Skeletal muscle cell (primary cell): ENCODE measurements around the gene POU2F2.
A peak's percentile ranks its signal among the peaks of the same experiment; 100 is the strongest.

Experiments
- DNase-seq: peaks from one replicate; pipeline ENCODE4 v3.0.0-alpha.2; 2010; ENCODE audit warnings: low read depth
- H3K4me3 ChIP-seq: 2 replicates; pipeline ENCODE4 v1.5.1; 2011; ENCODE audit warnings: low read depth, mild to moderate bottlenecking, control low read depth, low read length, moderate library complexity

Gene POU2F2

GRCh38 chr19:42132030-42132628 lies at the start of gene POU2F2:
Gene POU2F2, minus strand, starts transcription at chr19:42132446. Its CDS starts 35 bp downstream, at chr19:42132411.
- H3K4me3 ChIP-seq: peak within 1 kb of the TSS; percentile 49
- no peak for DNase-seq

GRCh38 chr19:42178791-42179674 lies 46.8 kb upstream of the POU2F2 start:
- no peak overlapping the region for H3K4me3 ChIP-seq
- DNase-seq: no peak

- no peak overlapping the region for H3K4me3 ChIP-seq
- no peak for DNase-seq
Measured at GRCh38 chr19:42177686-42178019, 45.4 kb upstream of the POU2F2 start.

- peak overlapping the region; percentile 52 for H3K4me3 ChIP-seq
- peak; percentile 47 for DNase-seq
Measured at GRCh38 chr19:42176990-42177685, 44.9 kb upstream of the POU2F2 start.

- no peak for DNase-seq
Measured at GRCh38 chr19:42176649-42176989, 44.4 kb upstream of the POU2F2 start.

GRCh38 chr19:42175952-42176648 lies 43.9 kb upstream of the POU2F2 start:
- no peak for DNase-seq
- peak overlapping the region; percentile 52 for H3K4me3 ChIP-seq

More at GRCh38 chr19:42176649-42176989, 44.4 kb upstream of the POU2F2 start:
- peak overlapping the region; percentile 52 for H3K4me3 ChIP-seq

- no peak overlapping the region for H3K4me3 ChIP-seq
- no peak for DNase-seq
Measured at GRCh38 chr19:42174958-42175734, 42.9 kb upstream of the POU2F2 start.

GRCh38 chr19:42174188-42174587 lies 41.9 kb upstream of the POU2F2 start:
- DNase-seq: no peak
- no peak overlapping the region for H3K4me3 ChIP-seq

GRCh38 chr19:42173695-42174094 lies 41.4 kb upstream of the POU2F2 start:
- no peak overlapping the region for H3K4me3 ChIP-seq
- no peak for DNase-seq

- H3K4me3 ChIP-seq: no peak overlapping the region
- no peak for DNase-seq
Measured at GRCh38 chr19:42172261-42172660, 40.0 kb upstream of the POU2F2 start.

- no peak for DNase-seq
- no peak overlapping the region for H3K4me3 ChIP-seq
Measured at GRCh38 chr19:42170715-42171114, 38.5 kb upstream of the POU2F2 start.

- H3K4me3 ChIP-seq: no peak overlapping the region
- DNase-seq: no peak
Measured at GRCh38 chr19:42169486-42170413, 37.5 kb upstream of the POU2F2 start.

GRCh38 chr19:42168206-42168605 lies 36.0 kb upstream of the POU2F2 start:
- H3K4me3 ChIP-seq: no peak overlapping the region
- DNase-seq: no peak

GRCh38 chr19:42166316-42166715 lies 34.1 kb upstream of the POU2F2 start:
- DNase-seq: no peak
- no peak overlapping the region for H3K4me3 ChIP-seq

- DNase-seq: no peak
Measured at GRCh38 chr19:42165146-42165545, 32.9 kb upstream of the POU2F2 start.

GRCh38 chr19:42161616-42162263 lies 29.5 kb upstream of the POU2F2 start:
- H3K4me3 ChIP-seq: no peak overlapping the region
- no peak for DNase-seq

More at GRCh38 chr19:42165146-42165545, 32.9 kb upstream of the POU2F2 start:
- no peak overlapping the region for H3K4me3 ChIP-seq

- DNase-seq: no peak
Measured at GRCh38 chr19:42159942-42160341, 27.7 kb upstream of the POU2F2 start.

GRCh38 chr19:42158926-42159325 lies 26.7 kb upstream of the POU2F2 start:
- no peak overlapping the region for H3K4me3 ChIP-seq
- no peak for DNase-seq

More at GRCh38 chr19:42159942-42160341, 27.7 kb upstream of the POU2F2 start:
- no peak overlapping the region for H3K4me3 ChIP-seq
